ENCODE measurements around the gene CCL28. TPM values are rescaled to one million over a fixed set of nuclear protein-coding genes. Genes with fewer than 3 reads are reported as not detected.
"Not testable (repeated sequence)": the region's sequence is repeated elsewhere in the genome, so short reads cannot be mapped to it uniquely, and the experiment has no call there.

The CCL28 gene
- total RNA-seq, 1 experiment from 2014 or later, result not detected

- H4K91ac ChIP-seq (ENCODE audit: insufficient read length, low read depth, low read length); H3K4me3 Mint-ChIP-seq; H3K27ac ChIP-seq (ENCODE audit: insufficient read length, low read depth, low read length); H3K27me3 Mint-ChIP-seq (ENCODE audit: low read depth); H3K14ac ChIP-seq (ENCODE audit: insufficient read depth, low read length); H2BK15ac ChIP-seq (ENCODE audit: low read depth, low read length); H3K4me1 Mint-ChIP-seq; H3K56ac ChIP-seq (ENCODE audit: insufficient read length, low read depth, low read length); H4K8ac ChIP-seq (replicated peaks; ENCODE audit: insufficient read length, low read depth, low read length); H3T11ph ChIP-seq (ENCODE audit: low read length); H3K4me1 ChIP-seq (ENCODE audit: insufficient read depth, low read length); H4K5ac ChIP-seq (ENCODE audit: insufficient read length, low read depth, low read length); H2BK12ac ChIP-seq (ENCODE audit: insufficient read length, low read depth, low read length); H2BK5ac ChIP-seq (ENCODE audit: insufficient read length, low read length); H2AK5ac ChIP-seq (ENCODE audit: insufficient read length, low read length); H3K23ac ChIP-seq (ENCODE audit: insufficient read length, low read depth, low read length); H3K9ac ChIP-seq (ENCODE audit: extremely low read depth, insufficient read length, low read length); H3K79me1 ChIP-seq (ENCODE audit: insufficient read depth, low read depth, low read length, poor library complexity, severe bottlenecking); H3K4me2 ChIP-seq (ENCODE audit: insufficient read depth, insufficient read length, low read length); H2BK120ac ChIP-seq (ENCODE audit: low read depth, low read length, poor library complexity, severe bottlenecking); H2BK20ac ChIP-seq (ENCODE audit: low read depth, low read length, poor library complexity, severe bottlenecking); H3K27me3 ChIP-seq (ENCODE audit: insufficient read depth, low read length); H2AFZ ChIP-seq (ENCODE audit: low read length); H3K18ac ChIP-seq (ENCODE audit: insufficient read length, low read depth, low read length); H4K20me1 ChIP-seq (ENCODE audit: control insufficient read depth, insufficient read depth, insufficient read length); H3K23me2 ChIP-seq (ENCODE audit: insufficient read length, low read depth, low read length, poor library complexity, severe bottlenecking); H3K27ac Mint-ChIP-seq; H3K4ac ChIP-seq (ENCODE audit: low read depth, low read length); H3K79me2 ChIP-seq (ENCODE audit: insufficient read depth, low read length); DNase-seq: not testable (repeated sequence)
- Mint-ChIP-seq H3K9me3 (peaks cover 52 to 58% of the 10 kb centered on the region in 2 experiments), H3K36me3 (ENCODE audit: insufficient read depth in 1 of 3, low read depth in 3 of 3) (peaks cover 8 to 18% (median 12%) of the 10 kb centered on the region in 3 experiments)
- WGBS (ENCODE audit: extremely low coverage, insufficient read length, low lambda C conversion rate), result no CpG with 5 or more reads among the region's 2 CpGs
- peaks cover 14% of the 10 kb centered on the region for H3K9me3 ChIP-seq (ENCODE audit: control insufficient read depth, low read depth, low read length)
Observed at GRCh38 chr5:43365155-43365554, 47.0 kb downstream of the CCL28 start.

Measured in H9 (cell line).